ENCODE results near the gene TRIM44. TPM values are rescaled to one million over a fixed set of nuclear protein-coding genes. Genes with fewer than 3 reads are reported as not detected.
A peak's percentile ranks its signal among the peaks of the same experiment; 100 is the strongest.
"Not testable (repeated sequence)": the region's sequence is repeated elsewhere in the genome, so short reads cannot be mapped to it uniquely, and the experiment has no call there.

Gene TRIM44
- total RNA-seq, 1 experiment from 2014 or later: 32.2 TPM

GRCh38 chr11:35629511-35629910 lies 33.1 kb upstream of the TRIM44 start:
- in situ Hi-C loops (cut with HindIII; ENCODE audit: low pct_unique_long_range_greater_than_20kb, low sequenced_read_pairs): no loop called here
- no peak for DNase-seq (ENCODE audit: low read depth, low spot score)

GRCh38 chr11:35629914-35630313 lies 32.7 kb upstream of the TRIM44 start:
- in situ Hi-C loops (cut with HindIII; ENCODE audit: low pct_unique_long_range_greater_than_20kb, low sequenced_read_pairs): no loop called here
- DNase-seq (ENCODE audit: low read depth, low spot score): peak; percentile 22

- no peak for DNase-seq (ENCODE audit: low read depth, low spot score)
- in situ Hi-C loops (cut with HindIII; ENCODE audit: low pct_unique_long_range_greater_than_20kb, low sequenced_read_pairs): no loop called here
These were observed 30.7 kb upstream of the TRIM44 start for GRCh38 chr11:35631891-35632290.

GRCh38 chr11:35632301-35632700 lies 30.3 kb upstream of the TRIM44 start:
- no peak for DNase-seq (ENCODE audit: low read depth, low spot score)
- in situ Hi-C loops (cut with HindIII; ENCODE audit: low pct_unique_long_range_greater_than_20kb, low sequenced_read_pairs): no loop called here

GRCh38 chr11:35633827-35634423 lies 28.6 kb upstream of the TRIM44 start:
- in situ Hi-C loops (cut with HindIII; ENCODE audit: low pct_unique_long_range_greater_than_20kb, low sequenced_read_pairs): no loop called here
- no peak for DNase-seq (ENCODE audit: low read depth, low spot score)

- in situ Hi-C loops (cut with HindIII; ENCODE audit: low pct_unique_long_range_greater_than_20kb, low sequenced_read_pairs): no loop called here
- DNase-seq (ENCODE audit: low read depth, low spot score): no peak
These were observed 26.6 kb upstream of the TRIM44 start for GRCh38 chr11:35635933-35636332.

- in situ Hi-C loops (cut with HindIII; ENCODE audit: low pct_unique_long_range_greater_than_20kb, low sequenced_read_pairs): no loop called here
- DNase-seq (ENCODE audit: low read depth, low spot score): no peak
These were observed 22.9 kb upstream of the TRIM44 start for GRCh38 chr11:35639591-35640179.

- in situ Hi-C loops (cut with HindIII; ENCODE audit: low pct_unique_long_range_greater_than_20kb, low sequenced_read_pairs): no loop called here
These were observed 21.2 kb upstream of the TRIM44 start for GRCh38 chr11:35641171-35641897.

GRCh38 chr11:35641964-35642363 lies 20.6 kb upstream of the TRIM44 start:
- in situ Hi-C loops (cut with HindIII; ENCODE audit: low pct_unique_long_range_greater_than_20kb, low sequenced_read_pairs): no loop called here
- DNase-seq (ENCODE audit: low read depth, low spot score): no peak

More at GRCh38 chr11:35641171-35641897, 21.2 kb upstream of the TRIM44 start:
- DNase-seq (ENCODE audit: low read depth, low spot score): peak; percentile 51

- DNase-seq (ENCODE audit: low read depth, low spot score): no peak
- in situ Hi-C loops (cut with HindIII; ENCODE audit: low pct_unique_long_range_greater_than_20kb, low sequenced_read_pairs): no loop called here
These were observed 15.0 kb upstream of the TRIM44 start for GRCh38 chr11:35647421-35648093.

- in situ Hi-C loops (cut with HindIII; ENCODE audit: low pct_unique_long_range_greater_than_20kb, low sequenced_read_pairs): no loop called here
- no peak for DNase-seq (ENCODE audit: low read depth, low spot score)
These were observed 12.6 kb upstream of the TRIM44 start for GRCh38 chr11:35650006-35650405.

GRCh38 chr11:35650467-35650866 lies 12.1 kb upstream of the TRIM44 start:
- in situ Hi-C loops (cut with HindIII; ENCODE audit: low pct_unique_long_range_greater_than_20kb, low sequenced_read_pairs): no loop called here
- no peak for DNase-seq (ENCODE audit: low read depth, low spot score)

- no peak for DNase-seq (ENCODE audit: low read depth, low spot score)
- in situ Hi-C loops (cut with HindIII; ENCODE audit: low pct_unique_long_range_greater_than_20kb, low sequenced_read_pairs): no loop called here
These were observed 11.3 kb upstream of the TRIM44 start for GRCh38 chr11:35651263-35651662.

- DNase-seq (ENCODE audit: low read depth, low spot score); in situ Hi-C loops (cut with HindIII; ENCODE audit: low pct_unique_long_range_greater_than_20kb, low sequenced_read_pairs): not testable (repeated sequence)
These were observed 9.8 kb upstream of the TRIM44 start for GRCh38 chr11:35652786-35653185.

GRCh38 chr11:35654711-35655110 lies 7.9 kb upstream of the TRIM44 start:
- DNase-seq (ENCODE audit: low read depth, low spot score): no peak
- in situ Hi-C loops (cut with HindIII; ENCODE audit: low pct_unique_long_range_greater_than_20kb, low sequenced_read_pairs): no loop called here

GRCh38 chr11:35655254-35655653 lies 7.3 kb upstream of the TRIM44 start:
- in situ Hi-C loops (cut with HindIII; ENCODE audit: low pct_unique_long_range_greater_than_20kb, low sequenced_read_pairs): no loop called here

GRCh38 chr11:35655856-35656255 lies 6.7 kb upstream of the TRIM44 start:
- in situ Hi-C loops (cut with HindIII; ENCODE audit: low pct_unique_long_range_greater_than_20kb, low sequenced_read_pairs): no loop called here
- DNase-seq (ENCODE audit: low read depth, low spot score): no peak

More at GRCh38 chr11:35655254-35655653, 7.3 kb upstream of the TRIM44 start:
- no peak for DNase-seq (ENCODE audit: low read depth, low spot score)
